Activated CD8-positive, alpha-beta memory T cell treated with anti-CD3 and anti-CD28 coated beads, Interleukin-2, amount 50 U/mL, for 4 hours (primary cell): ENCODE results near the gene NSF.
"Not testable (repeated sequence)": the region's sequence is repeated elsewhere in the genome, so short reads cannot be mapped to it uniquely, and the experiment has no call there.

Source experiments
- DNase-seq: peaks from one replicate; pipeline ENCODE4 v3.0.0-alpha.2; 2020

Gene NSF

DNA sequence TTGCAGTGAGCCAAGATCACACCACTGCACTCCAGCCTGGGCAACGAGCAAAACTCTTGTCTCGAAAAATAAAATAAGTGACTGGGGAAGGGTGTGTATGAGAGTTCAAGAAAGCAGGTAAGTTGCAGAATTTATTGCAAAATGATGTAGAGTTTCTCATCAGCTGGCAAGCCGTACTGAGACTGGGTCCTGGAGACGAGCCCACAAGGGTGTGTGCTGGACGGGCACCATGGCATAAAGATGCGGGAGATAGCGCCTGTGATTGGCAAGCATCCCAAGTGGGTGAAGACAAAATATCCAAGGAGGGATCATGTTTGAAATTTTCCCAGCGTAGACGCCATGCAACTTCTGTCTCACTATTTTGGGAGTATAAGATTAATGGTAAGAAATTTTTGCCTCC is 168.7 kb downstream of the NSF start:
- DNase-seq: no peak

DNA sequence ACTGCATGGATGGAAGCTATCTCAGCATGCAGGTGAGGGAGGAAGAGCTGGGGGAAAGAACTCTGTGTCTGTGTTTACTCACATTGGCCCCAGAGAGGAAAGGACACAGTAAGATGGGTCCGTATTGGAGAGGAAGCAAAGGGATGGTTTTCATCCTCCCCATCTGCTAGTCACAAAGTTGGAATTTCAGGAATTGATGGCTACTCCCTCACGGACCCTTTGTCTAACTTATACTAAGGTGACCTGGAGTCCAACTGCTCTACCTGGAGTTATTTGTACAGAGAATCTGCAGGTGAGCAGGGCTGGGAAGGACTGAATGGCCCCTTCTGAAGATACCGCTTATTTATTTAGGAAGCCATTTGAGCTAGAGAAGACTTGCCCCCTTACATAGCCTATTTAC is 172.9 kb downstream of the NSF start:
- no peak for DNase-seq

DNA sequence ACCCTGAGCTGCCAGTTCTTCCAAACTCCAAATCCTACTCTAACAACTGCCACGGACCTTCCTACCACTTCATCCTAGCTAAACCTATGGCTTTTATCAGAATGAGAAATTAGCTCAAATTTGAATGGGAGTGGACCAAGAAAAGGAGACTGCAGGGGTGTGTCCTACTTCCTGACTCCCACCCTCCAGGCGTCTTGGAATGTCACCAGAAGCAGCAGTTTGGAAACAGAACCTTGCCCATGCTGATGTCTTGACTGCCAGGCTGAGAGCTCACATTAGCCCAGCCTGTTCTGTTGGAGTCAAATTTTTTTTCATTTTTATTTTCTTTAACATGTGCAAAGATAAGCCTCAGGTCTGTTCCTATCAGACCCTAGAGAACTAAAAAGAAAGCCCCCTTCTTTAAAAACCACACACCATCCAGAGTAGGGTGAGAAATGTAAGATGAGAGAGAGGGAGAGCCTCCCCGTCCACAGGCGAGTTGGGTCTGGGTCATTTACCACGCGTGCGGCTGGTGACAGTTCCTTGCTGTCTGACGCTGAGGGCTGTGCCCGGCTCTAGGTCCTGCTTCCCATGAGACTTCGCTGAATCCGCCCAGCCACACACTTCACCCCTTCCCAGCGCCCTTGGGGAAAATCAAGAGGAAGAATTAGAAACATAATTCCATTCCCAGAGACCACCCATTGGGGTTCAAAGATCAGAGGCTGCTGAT is 173.7 kb downstream of the NSF start:
- no peak for DNase-seq

DNA sequence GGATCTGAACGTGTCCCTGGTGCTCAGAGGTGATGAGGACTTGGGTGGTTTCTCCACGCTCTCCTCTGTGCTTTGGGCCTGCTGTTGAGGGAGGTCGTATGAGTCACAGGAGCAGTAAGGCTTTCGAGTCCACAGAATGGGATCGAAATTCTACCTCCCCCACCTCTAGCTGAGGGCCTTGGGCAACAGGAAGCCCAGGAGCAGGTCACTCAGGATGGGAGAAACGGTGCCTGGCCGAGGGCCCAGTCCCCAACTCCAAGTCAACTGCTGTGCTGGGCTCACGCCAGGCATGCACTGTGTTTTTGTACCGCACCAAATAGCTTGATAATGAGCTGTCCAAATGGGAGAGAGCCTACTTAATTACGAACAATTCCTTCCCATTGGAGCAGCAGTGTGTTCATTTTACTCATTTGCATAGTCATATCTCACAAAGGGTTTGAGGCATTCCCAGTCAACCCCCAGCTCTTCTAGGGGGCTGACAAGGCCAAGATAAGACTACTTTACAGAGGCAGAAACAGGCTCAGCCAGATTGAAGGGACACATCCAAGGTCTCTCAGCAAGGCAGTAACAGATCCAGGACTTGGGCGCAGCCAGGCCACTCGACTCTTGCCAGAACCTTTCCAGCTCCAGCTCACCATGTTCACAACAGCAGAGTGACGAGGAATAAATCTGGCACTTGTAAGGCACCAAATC is 174.4 kb downstream of the NSF start:
- no peak for DNase-seq

DNA sequence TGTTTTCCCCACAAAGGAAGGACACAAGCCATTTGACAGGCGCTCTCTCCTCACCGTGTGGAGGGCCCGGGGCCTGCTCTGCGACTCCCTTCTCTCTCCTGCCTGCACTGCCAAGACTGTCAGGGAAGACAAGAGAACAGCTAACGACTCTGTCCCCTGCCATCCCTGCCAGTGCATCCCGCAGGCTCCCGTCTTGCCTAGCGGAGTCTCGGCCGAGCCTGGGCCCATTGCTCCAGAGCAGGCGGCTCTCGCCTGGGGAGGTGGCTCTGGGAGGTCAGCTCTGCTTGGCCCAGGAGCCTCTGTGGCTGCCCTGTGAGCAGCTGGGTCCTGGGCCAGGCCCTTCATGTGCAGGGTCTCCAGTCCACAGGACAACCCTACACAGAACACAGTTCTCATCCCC is 175.0 kb downstream of the NSF start:
- no peak for DNase-seq

DNA sequence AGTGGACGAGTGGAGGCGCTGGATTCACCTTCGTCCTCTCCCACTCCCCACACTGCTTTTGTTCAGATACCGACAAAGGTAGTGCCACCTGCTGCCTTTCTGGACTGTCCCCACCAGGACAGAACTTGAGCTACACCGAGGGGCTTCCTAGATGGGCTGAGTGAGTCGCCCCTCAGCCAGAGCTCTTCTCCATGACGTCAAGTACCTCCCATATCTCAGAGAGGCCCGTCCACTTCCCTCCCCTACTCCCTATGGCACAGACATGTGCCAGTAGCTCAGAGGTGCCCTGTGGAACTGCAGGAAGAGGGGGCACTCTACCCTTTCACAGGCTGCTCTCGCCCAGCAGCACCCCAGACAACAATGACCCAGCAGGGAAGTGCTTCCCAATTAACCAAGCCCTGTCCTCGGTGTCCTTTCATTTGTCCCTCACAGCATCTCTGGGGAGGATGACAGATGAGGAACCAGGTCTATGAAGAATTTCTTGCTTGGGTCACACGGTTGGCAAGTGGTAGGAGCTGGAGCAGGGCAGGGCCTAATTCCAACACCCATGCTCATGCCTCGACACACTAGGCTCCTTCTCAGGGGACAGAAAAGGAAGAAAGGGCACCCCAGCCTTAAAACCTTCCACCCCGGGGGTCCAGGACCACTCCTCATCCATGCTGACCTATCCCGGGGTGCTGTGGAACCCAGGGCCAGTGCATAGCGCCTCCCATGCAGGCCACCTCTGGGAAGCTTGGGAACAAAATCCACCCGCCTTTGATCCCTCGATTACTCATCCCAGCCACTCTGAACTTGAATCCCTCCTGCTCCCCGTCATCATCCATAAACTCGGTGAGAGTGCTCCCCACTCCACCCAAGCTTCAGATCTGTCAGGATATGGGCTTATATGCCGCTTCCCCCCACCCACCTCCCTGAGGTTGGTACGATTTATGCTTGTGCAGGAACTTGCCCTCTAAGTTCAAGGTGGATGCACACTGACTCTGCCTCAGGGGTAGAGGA is 176.3 kb downstream of the NSF start:
- DNase-seq: no peak

DNA sequence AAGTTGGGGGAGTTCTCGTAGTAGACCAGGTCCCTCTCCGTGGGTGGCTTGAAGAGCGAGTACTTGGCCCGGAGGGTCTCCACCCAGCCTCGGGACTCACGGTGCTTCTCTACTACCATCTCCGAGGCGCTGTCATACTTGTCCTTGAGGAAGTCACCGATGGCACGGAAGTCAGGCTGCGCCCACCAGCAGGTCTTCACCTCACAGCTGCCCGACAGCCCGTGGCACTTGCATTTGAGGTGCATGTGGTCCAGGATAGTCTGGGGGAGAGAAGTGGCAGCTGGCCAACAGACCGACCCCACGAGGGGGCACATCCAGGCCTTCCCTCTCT is 178.0 kb downstream of the NSF start:
- no peak for DNase-seq

DNA sequence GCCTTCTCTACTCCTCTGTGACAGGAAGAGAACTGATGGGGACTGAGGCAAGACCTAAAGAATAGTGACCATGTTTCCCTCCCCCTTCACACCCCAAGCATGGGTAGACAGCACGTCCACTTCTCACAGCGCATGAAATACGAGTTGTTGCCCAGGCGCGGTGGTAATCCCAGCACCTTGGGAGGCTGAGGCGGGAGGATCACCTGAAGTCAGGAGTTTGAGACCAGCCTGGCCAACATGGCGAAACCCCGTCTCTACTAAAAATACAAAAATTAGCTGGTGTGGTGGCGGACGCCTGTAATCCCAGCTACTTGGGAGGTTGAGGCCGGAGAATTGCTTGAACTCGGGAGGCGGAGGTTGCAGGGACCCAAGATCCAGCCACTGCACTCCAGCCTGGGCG is 178.4 kb downstream of the NSF start:
- DNase-seq: not testable (repeated sequence)

DNA sequence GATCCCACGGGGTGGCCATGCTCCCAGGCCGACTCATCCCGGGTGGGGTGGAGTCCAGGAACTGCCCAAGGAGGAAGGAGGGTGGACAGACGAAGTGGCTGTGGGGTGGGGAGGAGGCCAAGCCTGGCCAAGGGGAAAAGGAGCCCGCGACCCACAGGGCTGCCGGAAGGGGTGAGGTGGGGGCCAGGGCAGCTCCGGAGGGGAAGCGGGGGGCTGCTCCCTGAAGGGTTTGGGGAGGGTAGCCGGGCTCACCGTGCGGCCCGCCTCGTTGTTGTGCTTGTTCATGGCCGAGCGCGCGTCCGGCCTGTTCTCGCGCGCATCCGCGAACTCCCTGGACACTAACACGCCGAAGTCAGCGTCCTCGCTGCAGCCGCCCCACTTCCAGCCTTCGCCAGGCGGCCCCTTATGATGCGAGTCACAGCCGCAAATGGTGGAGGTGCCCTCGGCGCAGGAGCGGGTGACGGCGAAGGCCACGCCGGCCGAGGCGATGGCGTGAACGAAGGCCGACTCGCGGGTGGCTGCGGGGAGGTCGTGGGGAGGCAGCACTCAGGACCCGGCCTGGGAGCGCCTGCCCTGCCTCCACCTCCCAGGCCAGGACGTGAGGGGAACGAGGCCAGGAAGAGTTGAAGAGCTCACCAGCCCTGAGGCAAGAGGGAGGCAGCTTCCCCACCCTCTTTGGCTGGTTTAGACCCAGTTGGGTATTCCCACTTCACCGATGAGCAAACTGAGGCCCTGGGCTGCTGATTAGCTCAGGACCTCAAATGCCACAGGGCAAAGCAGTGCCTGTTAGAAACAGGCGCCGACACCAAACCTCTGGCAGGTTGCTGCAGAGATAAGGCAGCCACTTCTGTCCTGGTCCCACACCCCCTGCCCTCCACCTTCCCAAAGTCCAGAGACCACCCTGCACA is 179.3 kb downstream of the NSF start:
- DNase-seq: no peak

DNA sequence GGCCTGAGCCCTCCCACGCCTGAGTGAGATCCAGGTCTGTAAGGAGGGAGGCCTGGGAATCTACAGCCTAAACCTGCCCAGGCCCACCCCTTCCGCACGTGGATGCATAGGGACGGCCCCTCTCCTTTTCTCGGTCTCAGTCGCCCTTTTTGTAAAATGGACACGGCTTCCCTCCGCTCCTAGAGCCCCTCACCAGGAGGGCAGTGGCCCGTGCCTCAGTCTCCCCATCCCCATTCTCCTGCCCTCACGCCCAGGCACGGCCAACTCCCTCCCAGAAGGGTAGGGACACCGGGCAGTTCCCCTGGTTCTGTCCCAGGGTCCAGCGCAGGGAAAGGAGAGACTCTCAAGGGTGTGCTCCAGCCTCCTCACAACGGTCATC is 180.0 kb downstream of the NSF start:
- DNase-seq: no peak

DNA sequence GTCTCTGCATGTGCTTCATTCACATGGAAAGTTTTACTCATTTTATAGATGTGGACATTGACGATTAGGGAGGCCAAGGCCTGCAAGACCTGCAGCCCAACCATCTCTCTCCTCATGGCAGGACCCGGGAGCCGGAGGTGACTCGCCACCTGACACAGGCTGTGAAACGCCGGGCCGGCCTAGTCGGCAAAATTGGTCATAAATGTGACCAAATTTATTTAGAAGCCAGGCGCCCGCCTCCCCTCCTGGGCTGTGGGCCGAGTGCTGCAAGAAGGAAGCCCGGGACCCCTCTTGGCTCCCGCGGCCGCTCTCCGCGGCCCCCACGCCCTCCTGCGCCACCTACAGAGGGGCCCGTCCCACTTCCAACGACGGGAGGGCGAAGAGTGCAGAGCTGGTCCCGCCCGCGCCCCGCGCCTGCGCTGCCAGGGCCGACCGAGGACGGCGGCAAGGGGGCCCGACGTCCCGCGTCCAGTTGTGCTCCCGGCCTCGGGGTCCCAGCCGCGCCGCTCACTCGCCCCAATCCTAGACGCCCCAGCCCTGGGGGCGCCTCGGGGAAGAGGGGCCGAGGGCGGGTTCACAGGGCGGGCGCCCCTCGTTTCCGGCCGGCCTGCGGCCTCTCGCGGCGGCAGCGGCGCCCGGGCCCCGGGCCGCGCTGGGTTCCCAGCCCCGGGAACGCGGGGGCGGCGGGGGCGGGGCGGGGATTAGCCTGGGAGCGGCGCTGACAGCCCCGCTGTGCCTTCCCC is 180.5 kb downstream of the NSF start:
- no peak for DNase-seq

DNA sequence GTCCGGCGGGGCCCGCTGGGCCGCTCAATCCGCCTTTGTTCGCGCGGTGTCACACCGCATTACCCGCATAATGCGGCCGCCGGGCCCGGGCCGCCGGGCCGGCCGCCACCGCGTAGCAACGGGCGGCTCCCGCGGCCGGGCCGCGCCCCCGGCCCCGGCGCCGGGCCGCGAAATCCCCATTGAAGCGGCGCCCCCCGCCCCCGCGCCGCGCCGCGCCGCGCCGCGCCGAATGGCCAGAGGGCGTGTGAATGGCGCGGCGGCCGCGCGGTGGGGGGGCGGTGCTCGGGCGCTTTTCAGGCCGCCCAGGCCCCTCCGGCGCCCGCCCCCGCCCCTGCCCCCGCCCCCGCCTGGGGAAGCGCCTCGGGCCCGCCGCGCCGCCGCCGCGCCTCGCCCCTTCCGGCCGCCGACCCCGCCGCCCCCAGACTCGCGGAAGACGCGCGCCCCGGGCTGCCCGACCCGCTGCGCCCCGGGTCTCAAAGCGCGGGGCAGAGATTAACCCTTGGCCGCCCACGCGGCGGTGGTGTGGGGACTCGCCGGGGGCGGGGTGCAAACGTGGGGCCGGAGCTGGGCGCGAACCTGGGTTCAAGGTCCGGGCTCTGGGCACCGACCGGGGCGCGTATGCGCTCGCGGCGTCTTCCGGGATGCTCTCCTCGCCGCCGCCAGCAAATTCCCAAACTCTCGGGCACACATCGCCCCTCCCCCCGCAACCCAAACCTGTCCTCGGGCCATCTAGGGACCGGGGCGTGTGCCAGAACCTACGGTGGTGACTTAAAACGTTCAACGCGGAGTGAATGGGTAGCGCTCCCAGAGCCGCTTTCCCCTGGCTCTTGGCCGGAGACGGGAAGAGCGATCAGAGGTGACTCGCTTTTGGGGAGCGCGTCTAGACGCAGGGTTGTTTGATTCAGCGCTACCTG is 181.3 kb downstream of the NSF start:
- no peak for DNase-seq

DNA sequence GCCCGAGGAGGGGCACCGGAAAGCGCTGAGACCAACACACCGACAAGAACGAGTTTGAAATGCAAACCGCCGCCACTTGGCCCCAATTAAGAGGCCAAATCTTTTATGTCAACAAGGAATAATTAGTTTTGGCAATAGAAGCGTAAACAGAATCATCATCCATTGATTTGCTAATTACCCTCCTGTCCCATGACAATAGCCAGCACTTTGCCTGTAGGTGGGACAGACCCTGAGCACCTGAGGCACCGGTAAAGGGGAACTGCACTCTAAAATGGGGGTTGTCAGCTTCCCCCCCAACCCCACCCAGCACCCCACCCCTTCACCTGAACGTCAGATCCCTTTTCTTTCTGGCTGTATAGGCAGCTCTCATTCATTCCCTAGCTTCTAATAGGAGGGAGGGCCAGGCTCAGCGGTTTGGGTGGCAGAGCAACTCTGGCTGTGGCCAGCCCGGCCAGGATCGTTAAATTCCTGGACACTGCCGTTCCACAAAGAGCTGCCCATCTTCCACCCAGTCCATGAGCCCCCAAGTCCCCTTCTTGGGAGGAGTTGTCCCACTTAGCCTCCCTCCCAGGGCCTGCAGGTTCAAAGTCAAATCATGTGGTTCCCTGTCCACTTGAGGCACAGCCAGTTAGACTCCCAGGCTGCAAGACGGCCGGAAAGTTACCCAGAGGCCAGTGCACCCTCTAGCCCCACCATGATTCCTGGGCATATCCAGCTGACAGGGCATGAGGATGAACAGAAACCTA is 182.2 kb downstream of the NSF start:
- no peak for DNase-seq

DNA sequence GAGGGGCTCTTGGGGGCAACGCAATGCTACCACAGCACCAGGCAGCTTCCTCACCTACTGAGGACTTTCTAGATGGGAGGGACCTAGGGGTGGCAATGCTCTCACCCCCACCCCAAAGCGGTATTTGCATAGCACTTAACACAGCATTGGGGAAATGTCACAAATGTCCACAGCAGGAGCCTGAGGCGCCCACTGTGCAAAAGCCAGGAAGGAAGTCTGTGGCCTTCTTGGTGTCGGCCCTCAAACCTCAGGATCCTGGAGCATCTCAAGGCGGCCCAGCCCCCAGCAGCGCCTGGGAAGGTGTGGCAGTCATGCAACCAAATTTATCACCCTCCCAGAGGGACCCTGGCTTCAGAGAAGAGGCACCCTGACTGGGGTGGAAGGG is 182.7 kb downstream of the NSF start:
- no peak for DNase-seq

DNA sequence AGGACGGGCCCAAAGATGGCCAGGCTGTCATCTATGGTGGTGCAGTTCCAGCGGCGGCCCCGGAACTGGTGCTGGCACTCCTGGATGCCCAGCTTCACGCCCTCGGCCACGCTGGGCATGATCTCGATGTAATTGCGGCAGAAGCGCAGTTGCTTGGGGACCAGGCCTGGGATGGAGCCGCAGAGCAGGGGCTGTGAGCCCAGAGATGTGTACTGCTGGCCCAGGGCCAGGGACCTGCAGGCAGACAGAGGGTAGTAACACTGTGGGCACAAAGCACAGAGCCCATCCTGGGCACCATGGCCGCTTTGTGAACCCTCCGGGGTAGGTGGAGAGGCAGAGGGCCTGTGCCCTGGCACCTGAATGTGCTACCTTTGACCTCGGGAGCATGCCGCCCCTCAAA is 183.2 kb downstream of the NSF start:
- no peak for DNase-seq

DNA sequence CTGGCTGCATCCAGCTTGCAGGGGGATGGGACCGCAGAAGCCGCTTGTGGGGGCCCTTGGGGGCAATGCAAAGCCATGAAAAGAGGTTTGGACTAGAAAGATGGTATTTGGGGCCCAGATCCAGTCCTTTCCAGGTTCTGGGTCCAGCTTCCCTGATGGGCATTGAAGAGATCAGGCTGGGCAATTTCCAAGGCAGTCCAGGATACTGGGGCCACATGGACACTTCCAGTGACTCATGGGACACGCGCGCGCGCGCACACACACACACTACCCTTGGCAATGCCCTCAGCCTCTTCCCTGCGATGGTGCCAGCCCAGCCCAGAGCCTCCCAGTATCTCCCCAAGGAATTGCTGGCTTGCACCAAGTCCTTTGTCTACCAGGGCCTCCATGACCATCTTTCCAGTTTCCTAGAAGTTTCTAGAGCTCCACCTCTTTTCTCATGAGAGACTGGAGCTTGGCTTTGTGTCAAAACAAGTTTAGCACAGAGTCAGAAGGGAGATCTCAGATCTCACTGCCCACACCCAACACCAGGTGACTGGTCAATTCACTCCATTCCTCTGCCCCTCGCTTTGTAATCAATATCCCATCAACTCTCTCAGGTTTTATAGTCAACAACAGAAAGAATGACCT is 183.8 kb downstream of the NSF start:
- no peak for DNase-seq

DNA sequence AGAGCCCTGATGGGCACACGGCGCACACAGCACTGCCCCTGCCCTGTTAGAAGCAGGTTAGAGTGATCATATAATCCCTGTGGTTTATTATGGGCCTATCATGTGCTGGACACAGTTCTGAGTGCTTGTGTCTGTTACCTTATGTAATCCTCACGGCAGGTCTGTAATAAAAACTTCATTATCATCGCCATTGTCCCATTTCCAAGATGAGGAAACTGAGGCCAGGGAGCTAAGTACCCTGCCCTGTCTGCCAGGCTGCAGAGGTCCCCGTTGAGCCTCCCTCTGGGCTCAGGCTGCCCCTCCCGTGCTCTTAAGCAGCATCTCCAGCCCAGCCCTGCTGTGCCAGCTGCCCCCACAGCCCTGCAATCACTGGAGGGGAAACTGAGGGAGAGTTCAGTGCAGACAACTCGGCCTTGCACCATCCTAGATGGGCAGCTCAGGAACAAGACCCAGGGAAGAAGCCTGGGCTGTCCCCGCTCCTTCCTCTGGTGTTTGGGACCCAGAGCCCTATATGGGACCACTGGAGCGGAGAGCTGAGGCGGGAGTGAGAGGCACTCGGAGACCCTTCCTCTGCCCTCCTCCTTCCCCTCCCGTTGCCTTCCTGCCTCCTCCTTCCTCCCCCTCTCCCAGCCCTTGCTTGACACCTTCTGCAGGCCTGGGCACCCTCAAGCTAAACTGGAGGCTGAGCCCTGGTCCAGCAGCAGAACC is 186.0 kb downstream of the NSF start:
- DNase-seq: no peak

DNA sequence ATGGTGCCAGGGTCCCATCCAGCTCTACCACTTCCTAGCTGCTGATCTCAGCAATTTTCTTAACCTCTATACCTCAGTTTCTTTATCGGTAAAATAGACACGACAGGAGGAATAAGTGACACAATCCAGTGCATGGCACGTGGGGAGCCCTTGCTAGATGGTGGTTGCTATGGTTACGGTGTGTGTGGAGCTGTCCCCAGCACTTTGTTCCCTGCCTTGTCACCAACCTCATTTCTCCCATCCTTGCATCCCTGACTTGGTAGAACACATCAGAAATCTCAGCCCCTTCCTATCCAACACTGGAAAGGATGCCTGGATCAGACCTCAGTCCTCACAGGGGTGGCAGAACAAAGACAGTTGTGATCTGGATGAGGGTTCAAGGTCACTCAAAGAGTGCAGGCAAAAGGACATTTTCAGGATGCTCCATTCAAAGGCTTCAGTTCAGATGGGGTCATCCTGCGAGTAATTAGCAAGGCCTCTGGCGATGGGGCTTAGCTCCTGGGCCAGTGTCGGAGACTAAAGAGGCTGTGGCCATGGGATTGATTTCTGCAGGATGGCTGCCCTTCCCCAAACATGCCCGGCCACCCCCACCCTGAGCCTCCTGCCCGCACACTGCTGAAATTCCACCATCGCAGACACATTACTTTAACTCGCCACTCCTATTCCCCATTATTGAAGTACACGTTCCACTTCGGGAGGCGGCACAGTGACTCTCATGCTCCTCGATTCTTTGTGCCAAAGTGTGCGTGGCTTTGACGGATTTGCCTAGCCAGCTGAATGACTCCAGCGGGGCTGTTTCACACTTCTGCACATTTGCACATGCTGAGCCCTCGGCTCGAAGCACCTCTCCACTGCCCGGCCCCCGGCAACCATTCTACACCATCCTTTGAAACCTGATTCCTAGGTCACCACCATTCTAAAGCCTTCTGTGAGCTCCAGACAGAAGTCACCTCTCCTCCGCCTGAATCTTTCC is 187.8 kb downstream of the NSF start:
- DNase-seq: no peak
